Right renal pelvis (tissue), 4 donors: ENCODE results near the gene DHRSX. TPM values are rescaled to one million over a fixed set of nuclear protein-coding genes. Genes with fewer than 3 reads are reported as not detected.
"Not testable (repeated sequence)": the region's sequence is repeated elsewhere in the genome, so short reads cannot be mapped to it uniquely, and the experiment has no call there.

Experiments used
- DNase-seq, 4 donors: peaks; one replicate each; pipeline ENCODE4 v3.0.0-alpha.2; 2013; ENCODE audit warnings: low read depth in 4 of 4, low spot score in 3 of 4, missing footprints in 1 of 4
- polyA plus RNA-seq, 4 donors: library from polyadenylated mRNA; unstranded; fragments of 120-200 nt; gene quantifications; one replicate each; pipeline ENCODE4 v1.2.1, GENCODE V29; 2013; ENCODE audit not compliant: insufficient read length in 4 of 4

Gene DHRSX
- polyA plus RNA-seq, 4 donors = 27.9 to 32.7 (median 30.1) TPM

- no peak for DNase-seq
Observed at GRCh38 chrX:2376166-2376565, 124.6 kb downstream of the DHRSX start.

DNA sequence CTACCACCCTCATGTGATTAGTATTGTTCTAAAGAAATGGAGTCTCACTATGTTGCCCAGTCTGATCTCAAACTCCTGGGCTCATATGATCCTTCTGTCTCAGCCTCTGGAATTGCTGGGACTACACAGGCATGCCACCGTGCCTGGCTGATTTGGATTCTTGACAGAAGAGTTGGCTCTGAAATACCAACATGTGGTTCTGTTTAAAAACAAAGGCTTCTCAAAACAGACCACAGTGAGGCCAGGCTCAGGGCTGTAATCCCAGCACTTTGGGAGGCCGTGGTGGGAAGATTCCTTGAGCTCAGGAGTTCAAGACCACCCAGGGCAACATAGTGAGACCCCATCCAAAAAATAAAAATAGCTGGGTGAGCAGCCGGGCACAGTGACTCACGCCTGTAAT is 126.7 kb downstream of the DHRSX start:
- no peak for DNase-seq

- no peak for DNase-seq
Observed at GRCh38 chrX:2373615-2374014, 127.2 kb downstream of the DHRSX start.

- DNase-seq = peak in 2 of 4 donors; percentile 17 to 18
Observed at GRCh38 chrX:2371026-2371711, 129.6 kb downstream of the DHRSX start.

DNA sequence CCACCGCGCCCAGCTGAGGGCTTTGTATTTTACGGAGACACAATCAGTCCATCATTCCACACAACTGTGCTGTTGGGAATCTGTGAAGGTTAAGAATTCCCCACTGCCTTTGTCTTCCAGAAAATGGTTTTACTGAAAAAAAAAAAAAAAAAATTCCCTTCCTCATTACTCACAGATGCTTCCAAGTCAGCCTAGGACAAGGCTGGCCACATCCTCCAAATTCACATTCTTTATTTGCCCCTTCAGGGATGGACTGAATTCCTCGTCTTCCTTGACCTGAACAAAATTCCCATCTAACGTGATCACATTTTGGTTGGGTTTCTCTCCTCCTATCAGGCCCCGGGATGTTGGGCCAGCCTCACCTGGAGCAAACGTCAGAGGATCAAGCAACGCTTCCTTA is 130.3 kb downstream of the DHRSX start:
- DNase-seq = no peak

DNA sequence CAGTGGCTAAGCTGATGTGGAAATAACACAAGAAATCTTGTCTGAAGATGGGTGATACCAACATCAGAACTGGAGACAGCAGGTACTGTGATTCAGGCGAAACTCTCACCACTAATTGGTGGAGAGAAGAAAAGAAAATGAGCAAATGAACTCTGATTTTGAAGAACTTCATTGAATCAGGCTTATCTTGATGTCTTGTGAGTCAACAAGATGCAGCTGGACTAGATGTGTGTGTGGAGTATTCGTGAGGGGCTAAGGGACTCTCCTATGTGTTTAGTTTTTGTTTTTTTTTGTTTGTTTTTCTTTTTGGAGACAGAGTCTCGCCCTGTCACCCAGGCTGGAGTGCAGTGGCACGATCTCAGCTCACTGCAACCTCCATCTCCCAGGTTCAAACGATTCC is 131.6 kb downstream of the DHRSX start:
- no peak for DNase-seq

- DNase-seq = no peak
Observed at GRCh38 chrX:2360731-2361130, 140.0 kb downstream of the DHRSX start.

- not testable (repeated sequence) for DNase-seq
Observed at GRCh38 chrX:2359522-2359921, 141.3 kb downstream of the DHRSX start.

GRCh38 chrX:2351999-2352995 is 148.5 kb downstream of the DHRSX start:
- no peak for DNase-seq

DNA sequence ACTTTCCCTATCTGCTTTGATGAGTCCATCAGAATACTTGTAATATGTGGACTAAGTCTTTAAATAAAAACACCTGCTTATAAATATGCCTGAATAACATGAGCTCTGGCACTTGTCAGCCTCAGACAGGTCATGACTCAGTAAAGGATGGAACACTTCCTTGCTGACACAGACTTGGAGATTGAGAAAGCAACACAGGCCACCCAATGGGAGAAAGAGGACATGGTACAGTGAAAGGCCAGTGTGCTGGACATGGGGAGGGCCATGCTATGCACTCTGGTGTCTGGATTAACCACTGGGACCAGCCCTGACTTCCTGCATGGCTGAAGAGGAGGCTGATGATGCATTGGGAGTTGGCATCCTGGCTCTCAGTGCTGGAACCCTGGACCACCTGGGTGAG is 149.5 kb downstream of the DHRSX start:
- DNase-seq = no peak

DNA sequence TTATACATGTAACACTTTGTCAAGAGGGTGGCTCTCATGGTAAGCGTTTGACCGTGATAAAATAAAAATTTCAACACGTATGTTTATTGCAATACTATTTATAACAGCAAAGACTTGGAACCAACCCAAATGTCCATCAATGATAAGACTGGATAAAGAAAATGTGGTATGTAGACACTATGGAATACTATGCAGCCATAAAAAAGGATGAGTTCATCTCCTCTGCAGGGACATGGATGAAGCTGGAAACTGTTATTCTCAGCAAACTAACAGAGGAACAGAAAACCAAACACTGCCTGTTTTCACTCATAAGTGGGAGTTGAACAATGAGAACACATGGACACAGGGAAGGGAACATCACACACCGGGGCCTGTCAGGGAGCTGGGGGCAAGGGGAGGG is 150.1 kb downstream of the DHRSX start:
- DNase-seq = not testable (repeated sequence)

DNA sequence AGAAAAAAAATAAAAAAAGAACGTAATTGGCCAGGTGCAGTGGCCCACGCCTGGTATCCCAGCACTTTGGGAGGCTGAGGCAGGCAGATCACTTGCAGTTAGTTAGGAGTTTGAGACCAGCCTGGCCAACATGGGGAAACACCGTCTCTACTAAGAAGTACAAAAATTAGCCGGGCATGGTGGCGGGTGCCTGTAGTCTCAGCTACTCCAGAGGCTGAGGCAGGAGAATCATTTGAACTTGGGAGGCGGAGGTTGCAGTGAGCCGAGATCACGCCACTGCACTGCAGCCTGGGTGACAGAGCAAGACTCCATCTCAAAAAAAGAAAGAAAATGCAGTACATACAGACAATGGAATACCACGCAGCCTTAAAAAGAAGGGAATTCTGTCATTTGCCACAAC is 150.7 kb downstream of the DHRSX start:
- DNase-seq = not testable (repeated sequence)

- DNase-seq = no peak
Observed at GRCh38 chrX:2348211-2348610, 152.6 kb downstream of the DHRSX start.

- DNase-seq = no peak
Observed at GRCh38 chrX:2346158-2346557, 154.6 kb downstream of the DHRSX start.

- DNase-seq = no peak
Observed at GRCh38 chrX:2345562-2345961, 155.2 kb downstream of the DHRSX start.

DNA sequence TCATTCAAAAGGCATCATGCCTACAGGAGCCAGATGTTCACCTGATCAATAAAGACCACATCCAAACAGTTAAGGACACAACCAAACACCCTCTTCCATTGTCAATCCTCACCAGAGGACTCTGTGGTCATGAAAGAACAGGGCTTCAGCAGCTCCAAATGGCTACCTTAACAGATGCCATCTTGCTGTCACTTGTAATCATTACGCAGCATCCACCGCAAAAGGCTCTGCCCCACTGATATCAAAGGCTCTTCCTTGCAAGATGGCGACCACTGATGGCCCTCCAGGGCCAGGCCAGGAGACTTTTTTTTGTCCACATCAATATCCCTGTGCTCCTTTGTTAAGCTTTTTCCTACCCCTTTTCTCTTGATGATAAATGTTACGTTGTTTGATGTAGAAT is 157.4 kb downstream of the DHRSX start:
- no peak for DNase-seq

DNA sequence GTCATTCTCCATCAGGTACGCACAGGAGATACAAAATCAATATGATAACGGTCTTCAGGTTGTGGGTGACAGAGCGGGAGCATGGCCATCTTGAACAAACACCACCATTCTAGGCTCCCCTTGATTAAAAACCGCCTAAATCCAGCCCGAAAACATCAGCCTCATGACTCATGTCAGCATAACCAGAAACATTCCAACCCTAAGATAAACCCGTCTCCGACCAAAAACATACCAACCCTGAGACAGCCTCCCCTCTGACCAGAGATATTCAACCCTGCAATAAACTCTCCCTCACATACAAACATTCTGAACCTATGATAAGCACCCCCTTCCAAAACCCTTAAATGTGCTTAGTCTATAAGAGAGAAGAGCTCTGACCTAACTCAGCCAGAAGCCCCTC is 157.9 kb downstream of the DHRSX start:
- no peak for DNase-seq

DNA sequence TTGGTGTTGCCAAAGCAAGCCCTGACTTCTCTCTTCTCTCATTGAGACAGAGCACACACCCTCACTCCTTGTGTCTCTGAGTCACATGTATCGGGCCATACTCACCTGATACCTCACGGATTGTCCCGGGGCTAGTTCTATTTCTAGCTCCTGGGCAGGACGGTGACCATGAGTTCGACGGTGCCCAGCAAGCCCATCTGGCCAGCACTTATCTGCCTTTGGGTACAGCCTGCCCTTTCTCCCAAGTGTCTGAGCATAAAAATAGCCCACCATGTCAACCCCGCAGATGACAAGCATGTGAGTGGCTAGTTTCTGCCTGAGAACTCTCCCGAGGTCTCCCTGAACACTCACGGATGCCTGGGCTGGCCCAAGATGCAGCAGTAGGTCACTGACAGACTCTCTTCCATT is 158.5 kb downstream of the DHRSX start:
- DNase-seq = no peak

- no peak for DNase-seq
Observed at GRCh38 chrX:2340991-2341390, 159.8 kb downstream of the DHRSX start.

DNA sequence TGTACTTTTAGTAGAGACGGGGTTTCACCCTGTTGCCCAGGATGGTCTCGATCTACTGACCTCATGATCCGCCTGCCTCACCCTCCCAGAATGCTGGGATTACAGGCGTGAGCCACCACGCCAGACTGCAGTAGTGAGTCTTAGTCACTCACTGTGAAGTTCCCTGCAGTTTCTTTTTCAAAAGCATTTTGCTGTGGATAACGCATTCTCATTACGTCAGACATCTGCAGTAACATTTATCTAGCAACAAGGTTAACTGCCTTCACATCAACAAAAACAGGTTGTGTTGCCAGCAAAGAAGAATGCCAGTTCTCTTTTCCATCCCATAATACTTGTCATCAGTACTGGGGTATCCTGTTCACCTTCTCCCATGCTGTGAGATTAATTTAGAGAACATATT is 164.6 kb downstream of the DHRSX start:
- no peak for DNase-seq

DNA sequence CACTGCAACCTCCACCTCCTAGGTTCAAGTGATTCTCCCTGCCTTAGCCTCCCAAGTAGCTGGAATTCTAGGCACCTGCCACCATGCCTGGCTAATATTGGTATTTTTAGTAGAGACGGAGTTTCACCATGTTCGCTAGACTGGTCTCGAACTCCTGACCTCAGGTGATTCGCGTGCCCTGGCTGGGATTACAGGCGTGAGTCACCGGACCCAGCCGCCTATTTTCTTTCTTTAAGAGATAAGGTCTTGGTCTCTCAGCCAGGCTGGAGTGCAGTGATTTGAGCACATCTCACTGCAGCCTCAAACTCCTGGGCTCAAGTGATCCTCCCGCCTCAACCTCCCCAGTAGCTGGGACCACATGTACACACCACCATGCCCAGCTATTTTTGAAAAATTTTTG is 166.5 kb downstream of the DHRSX start:
- no peak for DNase-seq

DNA sequence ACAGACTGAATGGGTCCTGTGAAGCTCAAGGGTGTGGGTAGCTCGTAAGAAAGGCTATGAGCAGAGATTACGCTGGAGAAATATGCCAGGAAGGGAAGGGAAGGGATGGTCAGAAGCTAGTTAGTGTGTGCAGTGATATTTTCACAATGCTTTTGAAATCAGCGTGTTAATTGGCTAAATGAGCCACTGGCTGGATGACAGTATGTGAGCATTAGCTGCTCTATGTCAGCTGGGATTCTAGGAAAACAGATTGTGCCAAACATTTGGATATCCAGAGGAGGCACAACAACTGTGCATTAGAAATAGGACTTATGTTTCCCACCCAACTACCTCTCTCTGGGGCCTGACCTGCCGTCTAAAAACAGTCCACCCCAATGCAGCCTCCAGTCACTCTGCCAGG is 168.5 kb downstream of the DHRSX start:
- no peak for DNase-seq
